Psoas muscle (tissue), 8 donors: ENCODE results near the gene FZD10. TPM values are rescaled to one million over a fixed set of nuclear protein-coding genes. Genes with fewer than 3 reads are reported as not detected.

Experiments used
- ATAC-seq, 4 donors: fragments of 200-7000 bp; cut with Tn5 transposase; one replicate each; pipeline ENCODE4 v1.9.1; 2020; ENCODE audit warnings: moderate library complexity in 3 of 4, mild to moderate bottlenecking in 2 of 4
- DNase-seq, 2 donors: peaks; one replicate each; pipeline ENCODE4 v3.0.0-alpha.2; 2020
- H3K27ac ChIP-seq: fragments of 200-600 bp; one replicate; pipeline ENCODE4 v1.8.0; 2022
- H3K27me3 ChIP-seq, 3 donors: fragments of 200-600 bp in 1 of 3; one replicate each; pipeline versions ENCODE4 v1.6.1 to v1.8.0; 2013 to 2022; ENCODE audit warnings: low read length in 2 of 3, mild to moderate bottlenecking in 2 of 3, moderate library complexity in 1 of 3; ENCODE audit not compliant: insufficient read depth in 3 of 3
- H3K36me3 ChIP-seq, 2 donors: fragments of 200-600 bp in 1 of 2; one replicate each; pipeline versions ENCODE4 v1.6.1 to v1.8.0; 2013 to 2022; ENCODE audit warnings: low read depth in 1 of 2, mild to moderate bottlenecking in 1 of 2, moderate library complexity in 1 of 2; ENCODE audit not compliant: insufficient read depth in 1 of 2
- H3K4me1 ChIP-seq: fragments of 200-600 bp; one replicate; pipeline ENCODE4 v1.8.0; 2022
- H3K4me3 ChIP-seq: fragments of 200-600 bp; one replicate; pipeline ENCODE4 v1.8.0; 2022; ENCODE audit warnings: mild to moderate bottlenecking
- H3K9me3 ChIP-seq: fragments of 200-600 bp; one replicate; pipeline ENCODE4 v1.8.0; 2022
- WGBS, 3 donors: extraction: QIAGEN DNeasy Blood & Tissue Kit; methylation state at CpG; one replicate each; pipeline versions ENCODE4 v1.1.6 to v1.1.7; 2013; 5-methylcytosine and 5-hydroxymethylcytosine counted together
- intact Hi-C, 2 donors: fragments of 100-400 bp; cut with DNase I; formaldehyde crosslinking; loops; one replicate each; pipeline versions ENCODE4 v1.11.0 to v1.14.2; 2022
- polyA plus RNA-seq, 3 donors: library from polyadenylated mRNA; stranded (reverse); fragments of 200-250 nt; gene quantifications; one replicate each; pipeline ENCODE4 v1.2.3, GENCODE V29; 2013
- total RNA-seq, 4 donors: library from RNA; stranded (reverse); fragmentation: NEBNext Ultra II Directional in 2 of 4; extraction: Animal tissue kit (Norgen Biotek cat#: 25700) in 2 of 4; gene quantifications; one replicate each; pipeline versions ENCODE4 v1.2.1 to v1.2.4, GENCODE V29; 2021 to 2023
- TF ChIP-seq, protein P1 (sequence below): fragments of 200-600 bp; IDR thresholded peaks from one replicate; pipeline ENCODE4 v1.8.0; 2022; ENCODE audit warnings: antibody characterized with exemption
- donor health status: healthy with polysubstance abuse.
- donor health status: DM: no; HTN: no; CAD: no; lungs with moderate emphysema.
- donor health status: Bipolar disorder and iron deficiency.
- donor health status: healthy.
- donor health status: DM: yes; HTN: yes; CAD: no.
- donor health status: DM: no; HTN: no; CAD: no.
- donor health status: DM: no; HTN: no; CAD: no.
- donor health status: DM: yes; HTN: yes; CAD: no.

Gene FZD10
- total and polyA plus RNA-seq, 7 donors = 0.17 to 0.68 (median 0.26) TPM

DNA sequence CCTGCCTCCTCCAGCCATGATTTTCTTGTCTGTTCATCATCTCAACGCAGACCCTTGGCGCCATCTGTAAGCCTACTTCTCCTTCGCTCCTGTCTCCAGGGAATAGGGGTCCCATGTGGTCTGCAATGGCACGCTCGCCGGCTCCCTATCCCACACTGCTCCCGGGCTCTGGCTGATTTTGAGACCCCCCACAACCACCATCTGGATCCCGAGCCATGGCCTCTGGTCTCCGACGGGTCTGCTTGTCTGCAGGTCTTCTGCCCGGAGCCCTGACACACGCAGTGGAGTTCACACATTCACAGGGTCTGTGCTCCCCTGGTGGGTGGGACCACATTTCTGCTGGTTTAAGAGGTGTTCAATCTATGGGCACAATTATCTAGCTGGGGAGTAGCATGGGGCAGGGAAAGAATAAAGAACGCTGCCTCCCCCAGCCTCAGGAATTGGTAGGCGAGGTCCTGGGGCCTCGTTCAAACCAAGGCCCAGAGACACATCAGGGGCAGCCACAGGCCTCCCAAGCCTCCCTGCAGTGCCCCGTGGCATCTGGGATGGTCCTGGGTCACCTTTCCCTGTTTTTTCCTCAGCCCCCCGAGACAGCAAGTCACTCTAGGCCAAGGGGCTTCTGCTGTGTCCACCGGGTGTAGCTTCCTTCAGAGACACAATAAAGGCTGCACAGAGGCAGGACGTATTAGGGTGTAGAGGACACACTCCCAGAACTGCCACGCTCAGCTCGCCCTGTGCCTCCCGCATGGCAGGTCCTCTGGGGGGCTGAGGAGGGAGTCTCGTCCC is 21.5 kb downstream of the FZD10 start:
- TF ChIP-seq, protein P1, sequence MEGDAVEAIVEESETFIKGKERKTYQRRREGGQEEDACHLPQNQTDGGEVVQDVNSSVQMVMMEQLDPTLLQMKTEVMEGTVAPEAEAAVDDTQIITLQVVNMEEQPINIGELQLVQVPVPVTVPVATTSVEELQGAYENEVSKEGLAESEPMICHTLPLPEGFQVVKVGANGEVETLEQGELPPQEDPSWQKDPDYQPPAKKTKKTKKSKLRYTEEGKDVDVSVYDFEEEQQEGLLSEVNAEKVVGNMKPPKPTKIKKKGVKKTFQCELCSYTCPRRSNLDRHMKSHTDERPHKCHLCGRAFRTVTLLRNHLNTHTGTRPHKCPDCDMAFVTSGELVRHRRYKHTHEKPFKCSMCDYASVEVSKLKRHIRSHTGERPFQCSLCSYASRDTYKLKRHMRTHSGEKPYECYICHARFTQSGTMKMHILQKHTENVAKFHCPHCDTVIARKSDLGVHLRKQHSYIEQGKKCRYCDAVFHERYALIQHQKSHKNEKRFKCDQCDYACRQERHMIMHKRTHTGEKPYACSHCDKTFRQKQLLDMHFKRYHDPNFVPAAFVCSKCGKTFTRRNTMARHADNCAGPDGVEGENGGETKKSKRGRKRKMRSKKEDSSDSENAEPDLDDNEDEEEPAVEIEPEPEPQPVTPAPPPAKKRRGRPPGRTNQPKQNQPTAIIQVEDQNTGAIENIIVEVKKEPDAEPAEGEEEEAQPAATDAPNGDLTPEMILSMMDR = no peak
- no peak overlapping the region for H3K27ac ChIP-seq
- H3K36me3 ChIP-seq = no peaks in the 10 kb centered on the region
- no peaks in the 10 kb centered on the region for H3K9me3 ChIP-seq
- H3K27me3 ChIP-seq = peaks cover 0 to 11% (median 4%) of the 10 kb centered on the region in 3 donors
- intact Hi-C loops = no loop called here
- H3K4me3 ChIP-seq = no peak overlapping the region
- WGBS, 3 donors = 73 to 84% (median 77%) methylated on average over 23 of the region's 23 CpGs
- ATAC-seq (no peak), DNase-seq (no peak)
- H3K4me1 ChIP-seq = no peaks in the 10 kb centered on the region

GRCh38 chr12:130184404-130185090 is 22.3 kb downstream of the FZD10 start:
- peaks cover 0 to 11% (median 4%) of the 10 kb centered on the region in 3 donors for H3K27me3 ChIP-seq
- ATAC-seq = peak in 1 of 4 donors; percentile 25
- no peak overlapping the region for H3K27ac ChIP-seq
- TF ChIP-seq, protein P1 = no peak
- intact Hi-C loops = no loop called here
- no peak for DNase-seq
- H3K9me3 ChIP-seq = no peaks in the 10 kb centered on the region
- no peaks in the 10 kb centered on the region for H3K4me1 ChIP-seq
- H3K4me3 ChIP-seq = no peak overlapping the region
- WGBS, 3 donors = 30 to 48% (median 30%) methylated on average over 12 of the region's 12 CpGs
- no peaks in the 10 kb centered on the region for H3K36me3 ChIP-seq

DNA sequence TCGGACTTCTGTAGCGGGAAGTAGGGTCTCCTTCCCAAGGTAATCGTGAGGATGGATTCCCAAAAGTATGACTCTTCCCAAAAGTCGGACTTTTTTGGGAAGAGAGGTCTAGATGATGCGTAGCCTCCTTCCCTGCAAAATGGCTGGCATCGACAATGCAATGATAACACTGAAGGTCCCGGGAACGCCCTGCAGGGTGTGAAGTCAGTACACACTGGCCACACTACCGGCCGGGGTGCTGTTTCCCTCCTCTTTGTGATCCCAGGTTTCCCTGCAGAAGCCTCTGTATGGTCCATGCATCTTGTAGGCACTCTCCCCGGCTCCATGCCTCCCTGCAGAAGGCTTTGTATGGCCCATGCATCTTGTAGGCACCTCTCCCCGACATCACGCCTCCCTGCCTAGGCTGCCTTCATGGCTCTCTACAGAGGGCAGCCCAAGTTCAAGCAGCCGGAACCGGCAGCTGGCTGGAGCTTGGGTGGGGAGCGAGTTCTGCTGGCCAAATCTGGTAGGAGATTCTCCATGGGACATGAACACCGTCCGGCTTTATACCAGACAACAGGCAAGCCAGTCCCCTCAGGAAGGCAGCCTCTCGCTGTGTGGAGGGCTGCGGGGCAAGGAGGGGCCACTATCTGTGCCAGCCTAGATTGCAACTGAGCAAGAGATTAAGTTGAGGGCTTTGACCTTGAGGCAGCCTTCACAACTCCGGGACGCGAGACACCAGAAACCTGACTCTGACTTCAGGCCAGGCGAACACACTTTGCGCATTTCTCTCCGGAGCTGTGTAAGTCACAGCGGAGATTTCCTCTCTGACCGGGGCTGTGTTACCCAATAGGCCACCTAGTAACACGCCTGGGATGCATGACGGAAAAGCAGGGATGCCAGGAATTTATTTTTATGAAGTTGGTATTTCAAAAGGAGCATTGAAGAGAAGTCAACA is 23.5 kb downstream of the FZD10 start:
- Histone ChIP-seq H3K4me1 (no peaks in the 10 kb centered on the region), H3K36me3 (no peaks in the 10 kb centered on the region), H3K4me3 (no peak overlapping the region), H3K27ac (no peak overlapping the region), H3K27me3 (peaks cover 0 to 11% (median 4%) of the 10 kb centered on the region in 3 donors), H3K9me3 (no peaks in the 10 kb centered on the region)
- no peak for DNase-seq
- intact Hi-C loops = no loop called here
- ATAC-seq = peak in 1 of 4 donors; percentile 61
- TF ChIP-seq, protein P1 = no peak
- WGBS, 3 donors = 35 to 45% (median 39%) methylated on average over 30 of the region's 30 CpGs

DNA sequence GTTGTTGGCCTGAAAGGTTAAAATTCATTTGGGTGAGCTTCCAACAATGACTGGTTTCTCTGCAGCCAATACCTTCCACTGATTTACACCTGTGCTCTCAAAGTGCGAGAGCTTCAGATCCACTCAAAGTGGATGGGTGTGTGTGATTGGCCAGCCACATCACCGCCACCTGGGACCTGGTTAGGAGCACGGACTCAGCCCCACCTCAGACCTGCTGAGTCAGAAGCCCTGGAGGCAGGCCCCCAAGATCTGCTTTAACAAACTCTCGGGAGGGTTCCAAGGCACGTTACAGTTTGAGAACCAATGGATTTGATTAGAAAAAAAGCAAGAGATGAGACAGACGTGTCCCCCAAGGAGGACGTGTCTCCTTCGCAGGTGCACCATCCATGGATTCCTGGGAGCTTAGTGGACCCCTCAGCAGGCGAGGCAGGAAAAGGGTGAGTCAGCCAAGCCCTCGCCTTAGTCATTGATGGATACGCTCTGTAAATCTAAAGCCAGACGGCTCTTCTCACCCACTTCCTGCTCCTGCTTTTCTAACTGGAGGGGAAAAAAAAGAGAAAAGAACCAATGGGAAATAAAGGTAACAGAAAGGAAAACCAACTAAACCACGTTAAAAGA is 24.5 kb downstream of the FZD10 start:
- Histone ChIP-seq H3K27me3 (peaks cover 0 to 11% (median 4%) of the 10 kb centered on the region in 3 donors), H3K27ac (no peak overlapping the region), H3K36me3 (no peaks in the 10 kb centered on the region), H3K4me1 (no peaks in the 10 kb centered on the region), H3K4me3 (no peak overlapping the region), H3K9me3 (no peaks in the 10 kb centered on the region)
- DNase-seq = no peak
- ATAC-seq = no peak
- WGBS, 3 donors = 45 to 62% (median 47%) methylated on average over 13 of the region's 13 CpGs
- TF ChIP-seq, protein P1 = no peak
- intact Hi-C loops = no loop called here
